SK-N-SH (cell line): Measurements from ENCODE around the gene USHBP1.

ENCODE experiments used
- EP300 ChIP-seq, 2 experiments: IDR thresholded peaks; 2 replicates each; pipeline versions ENCODE4 v1.4.0 to v1.6.1; 2012; ENCODE audit warnings: borderline replicate concordance in 1 of 2, low read depth in 1 of 2, low read length in 1 of 2
- FOXJ3 ChIP-seq: sonication (generic); formaldehyde crosslinking; IDR thresholded peaks from 2 replicates; pipeline ENCODE4 v1.5.1; 2020; ENCODE audit warnings: mild to moderate bottlenecking, missing genetic modification reagents
- FOXM1 ChIP-seq: IDR thresholded peaks from 2 replicates; pipeline ENCODE4 v1.4.0; 2012; ENCODE audit warnings: low read depth, mild to moderate bottlenecking
- JUND ChIP-seq: IDR thresholded peaks from 2 replicates; pipeline ENCODE4 v1.4.0; 2012
- MXI1 ChIP-seq: IDR thresholded peaks from 2 replicates; pipeline ENCODE4 v1.6.1; 2012; ENCODE audit warnings: mild to moderate bottlenecking, low read depth, low read length, improper control_type of control experiment
- NRF1 ChIP-seq: IDR thresholded peaks from 2 replicates; pipeline ENCODE4 v1.6.1; 2012; ENCODE audit warnings: low read depth, mild to moderate bottlenecking, low read length
- POLR2AphosphoS5 ChIP-seq: IDR thresholded peaks from 2 replicates; pipeline ENCODE4 v1.6.1; 2012; ENCODE audit warnings: low read depth, low read length
- RXRA ChIP-seq: IDR thresholded peaks from 2 replicates; pipeline ENCODE4 v1.4.0; 2012; ENCODE audit warnings: low read depth, mild to moderate bottlenecking, borderline replicate concordance
- SIN3A ChIP-seq: IDR thresholded peaks from 2 replicates; pipeline ENCODE4 v1.6.1; 2012; ENCODE audit warnings: low read depth, mild to moderate bottlenecking, low read length, moderate library complexity, borderline replicate concordance
- TF ChIP-seq, protein P1 (sequence below): fragments of 200-600 bp; sonication (generic); IDR thresholded peaks from 2 replicates; pipeline ENCODE4 v1.6.1; 2017; ENCODE audit warnings: antibody characterized with exemption, mild to moderate bottlenecking, moderate library complexity
- TF ChIP-seq, protein P2 (sequence below): IDR thresholded peaks from 2 replicates; pipeline ENCODE4 v1.4.0; 2012; ENCODE audit warnings: low read depth, borderline replicate concordance
- TF ChIP-seq, protein P3 (sequence below): IDR thresholded peaks from 2 replicates; pipeline ENCODE4 v1.4.0; 2012; ENCODE audit warnings: low read depth

DNA sequence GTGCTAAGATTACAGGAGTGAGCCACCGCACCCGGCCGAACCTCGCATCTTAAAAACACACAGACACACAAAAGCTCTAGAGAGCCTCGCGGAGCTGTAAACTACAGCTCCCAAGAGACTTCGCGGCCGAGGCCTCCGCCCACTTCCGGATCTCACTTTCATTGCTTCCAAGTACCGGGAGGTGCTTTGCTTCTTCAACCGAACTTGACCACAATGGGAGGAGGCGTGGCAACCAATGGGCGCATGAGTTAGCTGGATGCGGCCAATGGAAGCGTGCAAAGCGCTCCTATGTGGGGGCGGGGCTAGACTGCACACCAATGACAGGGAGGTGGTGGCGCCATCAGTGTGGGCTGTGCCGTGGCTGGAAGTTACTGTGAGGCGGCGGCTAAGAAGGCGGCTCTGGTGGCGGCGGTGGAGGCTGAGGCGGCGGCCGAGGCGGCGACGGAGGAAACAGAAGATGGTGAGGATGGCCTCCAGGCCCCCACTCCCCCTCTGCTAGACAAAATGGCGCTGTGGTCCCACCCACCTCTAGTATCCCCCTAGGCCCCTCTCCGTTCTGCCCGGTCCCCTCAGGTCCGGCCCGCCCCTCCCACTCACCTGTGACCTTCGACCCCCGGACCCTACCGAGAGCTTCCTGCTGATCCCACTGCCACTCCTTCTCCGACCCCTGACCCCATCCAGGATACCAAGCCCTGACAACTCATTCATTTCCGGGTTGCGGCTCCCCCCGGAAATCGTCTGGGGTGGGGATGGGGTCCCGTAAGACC, 44.8 kb upstream of the USHBP1 start, which contains the start of gene DDA1:
- TF ChIP-seq, protein P1, sequence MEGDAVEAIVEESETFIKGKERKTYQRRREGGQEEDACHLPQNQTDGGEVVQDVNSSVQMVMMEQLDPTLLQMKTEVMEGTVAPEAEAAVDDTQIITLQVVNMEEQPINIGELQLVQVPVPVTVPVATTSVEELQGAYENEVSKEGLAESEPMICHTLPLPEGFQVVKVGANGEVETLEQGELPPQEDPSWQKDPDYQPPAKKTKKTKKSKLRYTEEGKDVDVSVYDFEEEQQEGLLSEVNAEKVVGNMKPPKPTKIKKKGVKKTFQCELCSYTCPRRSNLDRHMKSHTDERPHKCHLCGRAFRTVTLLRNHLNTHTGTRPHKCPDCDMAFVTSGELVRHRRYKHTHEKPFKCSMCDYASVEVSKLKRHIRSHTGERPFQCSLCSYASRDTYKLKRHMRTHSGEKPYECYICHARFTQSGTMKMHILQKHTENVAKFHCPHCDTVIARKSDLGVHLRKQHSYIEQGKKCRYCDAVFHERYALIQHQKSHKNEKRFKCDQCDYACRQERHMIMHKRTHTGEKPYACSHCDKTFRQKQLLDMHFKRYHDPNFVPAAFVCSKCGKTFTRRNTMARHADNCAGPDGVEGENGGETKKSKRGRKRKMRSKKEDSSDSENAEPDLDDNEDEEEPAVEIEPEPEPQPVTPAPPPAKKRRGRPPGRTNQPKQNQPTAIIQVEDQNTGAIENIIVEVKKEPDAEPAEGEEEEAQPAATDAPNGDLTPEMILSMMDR = no peak
- TF ChIP-seq POLR2AphosphoS5 (peak; percentile 82), SIN3A (0 out of 2 replicates have a peak, but pooled peaks have one; percentile 22), FOXJ3 (CRISPR knock-in tag) (no peak), EP300 (IDR thresholded peaks at IDR 0.05; ENCODE audit: borderline replicate concordance in 1 of 2, low read depth in 1 of 2, low read length in 1 of 2) (no peak), JUND (no peak), MXI1 (no peak; the same call in 1 of the 2 replicates), NRF1 (no peak), RXRA (no peak), FOXM1 (no peak)
- TF ChIP-seq, protein P2, sequence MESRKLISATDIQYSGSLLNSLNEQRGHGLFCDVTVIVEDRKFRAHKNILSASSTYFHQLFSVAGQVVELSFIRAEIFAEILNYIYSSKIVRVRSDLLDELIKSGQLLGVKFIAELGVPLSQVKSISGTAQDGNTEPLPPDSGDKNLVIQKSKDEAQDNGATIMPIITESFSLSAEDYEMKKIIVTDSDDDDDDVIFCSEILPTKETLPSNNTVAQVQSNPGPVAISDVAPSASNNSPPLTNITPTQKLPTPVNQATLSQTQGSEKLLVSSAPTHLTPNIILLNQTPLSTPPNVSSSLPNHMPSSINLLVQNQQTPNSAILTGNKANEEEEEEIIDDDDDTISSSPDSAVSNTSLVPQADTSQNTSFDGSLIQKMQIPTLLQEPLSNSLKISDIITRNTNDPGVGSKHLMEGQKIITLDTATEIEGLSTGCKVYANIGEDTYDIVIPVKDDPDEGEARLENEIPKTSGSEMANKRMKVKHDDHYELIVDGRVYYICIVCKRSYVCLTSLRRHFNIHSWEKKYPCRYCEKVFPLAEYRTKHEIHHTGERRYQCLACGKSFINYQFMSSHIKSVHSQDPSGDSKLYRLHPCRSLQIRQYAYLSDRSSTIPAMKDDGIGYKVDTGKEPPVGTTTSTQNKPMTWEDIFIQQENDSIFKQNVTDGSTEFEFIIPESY = no peak
- TF ChIP-seq, protein P3, sequence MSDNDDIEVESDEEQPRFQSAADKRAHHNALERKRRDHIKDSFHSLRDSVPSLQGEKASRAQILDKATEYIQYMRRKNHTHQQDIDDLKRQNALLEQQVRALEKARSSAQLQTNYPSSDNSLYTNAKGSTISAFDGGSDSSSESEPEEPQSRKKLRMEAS = no peak
